Chondrocyte (in vitro differentiated cells): Measurements from ENCODE around the gene PSMB8. TPM values are rescaled to one million over a fixed set of nuclear protein-coding genes. Genes with fewer than 3 reads are reported as not detected.

Experiments used
- DNase-seq: peaks from one replicate; pipeline ENCODE4 v3.0.0; 2021; ENCODE audit warnings: mixed read lengths, low spot score
- H3K27ac Mint-ChIP-seq: one replicate; pipeline ENCODE4 v1.8.0; 2021; ENCODE audit warnings: mild to moderate bottlenecking, moderate library complexity, mixed read lengths; ENCODE audit not compliant: unreplicated experiment
- H3K27me3 Mint-ChIP-seq: 2 replicates; pipeline ENCODE4 v1.8.0; 2021; ENCODE audit warnings: low read depth, mixed read lengths
- H3K36me3 Mint-ChIP-seq: 2 replicates; pipeline ENCODE4 v1.8.0; 2021; ENCODE audit warnings: low read depth, mixed read lengths
- H3K4me1 Mint-ChIP-seq: 2 replicates; pipeline ENCODE4 v1.8.0; 2021; ENCODE audit warnings: low read depth, mild to moderate bottlenecking, mixed read lengths
- H3K4me3 Mint-ChIP-seq: one replicate; pipeline ENCODE4 v1.8.0; 2021; ENCODE audit warnings: mild to moderate bottlenecking, moderate library complexity, mixed read lengths; ENCODE audit not compliant: unreplicated experiment
- H3K9me3 Mint-ChIP-seq: 2 replicates; pipeline ENCODE4 v1.8.0; 2021; ENCODE audit warnings: low read depth, mixed read lengths
- total RNA-seq: library from RNA; stranded (reverse); gene quantifications from 3 replicates; pipeline ENCODE4 v1.2.1, GENCODE V29; 2021
- TF ChIP-seq, protein P1 (sequence below): fragments of 200-600 bp; sonication (generic); IDR thresholded peaks from 2 replicates; pipeline ENCODE4 v1.5.0; 2021; ENCODE audit warnings: antibody characterized with exemption, mild to moderate bottlenecking, moderate library complexity

PSMB8 gene
- total RNA-seq, 1 donor from 2014 or later = 14.6 TPM

DNA sequence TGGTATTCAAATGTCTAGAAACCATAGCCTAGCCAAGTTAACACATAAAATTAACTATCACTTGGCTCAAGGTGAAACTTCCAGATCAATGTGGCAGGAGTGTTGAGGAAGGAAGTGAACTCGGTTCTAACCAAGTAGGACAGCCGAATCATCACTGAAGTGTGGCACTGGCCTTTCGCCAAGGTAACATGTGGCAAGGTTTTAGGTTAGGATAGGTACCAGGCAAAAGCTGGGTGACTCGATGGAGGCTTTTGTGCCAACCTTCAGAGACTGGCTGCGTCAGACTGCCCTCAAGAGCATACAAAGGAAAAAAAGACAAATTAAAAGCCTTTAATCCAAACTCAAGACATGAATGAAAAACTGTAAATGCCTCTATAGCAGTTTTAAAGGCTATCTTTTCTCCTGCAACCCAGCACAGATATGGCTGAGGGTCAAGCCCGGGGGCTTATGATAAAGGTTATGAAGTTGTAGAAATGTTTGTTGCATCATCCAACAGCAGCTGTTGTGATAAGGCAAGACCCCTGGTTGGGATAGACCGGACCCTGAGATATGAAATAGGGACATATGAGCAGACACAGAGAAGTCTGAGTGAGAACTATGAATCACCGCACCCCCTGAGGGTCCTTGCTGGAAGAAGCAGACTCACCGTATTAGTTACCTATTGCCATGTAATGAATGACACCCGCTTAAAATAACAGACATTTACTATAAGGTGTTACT is 22.0 kb upstream of the PSMB8 start:
- Mint-ChIP-seq H3K27me3 (peaks cover 46% of the 10 kb centered on the region), H3K4me1 (peaks cover 5% of the 10 kb centered on the region), H3K4me3 (no peak overlapping the region), H3K27ac (no peak overlapping the region), H3K36me3 (no peaks in the 10 kb centered on the region), H3K9me3 (no peaks in the 10 kb centered on the region)
- DNase-seq = no peak
- TF ChIP-seq, protein P1, sequence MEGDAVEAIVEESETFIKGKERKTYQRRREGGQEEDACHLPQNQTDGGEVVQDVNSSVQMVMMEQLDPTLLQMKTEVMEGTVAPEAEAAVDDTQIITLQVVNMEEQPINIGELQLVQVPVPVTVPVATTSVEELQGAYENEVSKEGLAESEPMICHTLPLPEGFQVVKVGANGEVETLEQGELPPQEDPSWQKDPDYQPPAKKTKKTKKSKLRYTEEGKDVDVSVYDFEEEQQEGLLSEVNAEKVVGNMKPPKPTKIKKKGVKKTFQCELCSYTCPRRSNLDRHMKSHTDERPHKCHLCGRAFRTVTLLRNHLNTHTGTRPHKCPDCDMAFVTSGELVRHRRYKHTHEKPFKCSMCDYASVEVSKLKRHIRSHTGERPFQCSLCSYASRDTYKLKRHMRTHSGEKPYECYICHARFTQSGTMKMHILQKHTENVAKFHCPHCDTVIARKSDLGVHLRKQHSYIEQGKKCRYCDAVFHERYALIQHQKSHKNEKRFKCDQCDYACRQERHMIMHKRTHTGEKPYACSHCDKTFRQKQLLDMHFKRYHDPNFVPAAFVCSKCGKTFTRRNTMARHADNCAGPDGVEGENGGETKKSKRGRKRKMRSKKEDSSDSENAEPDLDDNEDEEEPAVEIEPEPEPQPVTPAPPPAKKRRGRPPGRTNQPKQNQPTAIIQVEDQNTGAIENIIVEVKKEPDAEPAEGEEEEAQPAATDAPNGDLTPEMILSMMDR = no peak

DNA sequence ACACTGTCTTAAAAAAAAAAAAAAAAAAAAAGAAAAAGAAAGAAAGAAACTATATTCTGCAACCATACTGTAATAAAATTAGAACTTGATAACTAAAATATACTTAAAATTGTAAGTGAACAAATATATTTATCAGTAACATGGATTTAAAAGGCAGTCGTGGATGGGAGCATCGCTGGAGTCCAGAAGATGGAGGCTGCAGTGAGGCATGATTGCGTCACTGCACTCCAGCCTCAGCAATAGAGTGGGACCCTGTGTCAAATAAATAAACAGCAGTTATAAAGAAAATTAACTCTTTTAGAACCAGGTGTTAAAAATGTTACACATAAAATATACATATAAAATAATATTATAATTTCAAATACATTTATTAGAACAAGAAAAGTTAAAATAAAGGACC is 18.9 kb upstream of the PSMB8 start:
- H3K4me1 Mint-ChIP-seq = peaks cover 7% of the 10 kb centered on the region
- H3K9me3 Mint-ChIP-seq = no peaks in the 10 kb centered on the region
- no peaks in the 10 kb centered on the region for H3K36me3 Mint-ChIP-seq
- DNase-seq = no peak
- no peak overlapping the region for H3K4me3 Mint-ChIP-seq
- no peak overlapping the region for H3K27ac Mint-ChIP-seq
- TF ChIP-seq, protein P1 = no peak
- peaks cover 38% of the 10 kb centered on the region for H3K27me3 Mint-ChIP-seq

DNA sequence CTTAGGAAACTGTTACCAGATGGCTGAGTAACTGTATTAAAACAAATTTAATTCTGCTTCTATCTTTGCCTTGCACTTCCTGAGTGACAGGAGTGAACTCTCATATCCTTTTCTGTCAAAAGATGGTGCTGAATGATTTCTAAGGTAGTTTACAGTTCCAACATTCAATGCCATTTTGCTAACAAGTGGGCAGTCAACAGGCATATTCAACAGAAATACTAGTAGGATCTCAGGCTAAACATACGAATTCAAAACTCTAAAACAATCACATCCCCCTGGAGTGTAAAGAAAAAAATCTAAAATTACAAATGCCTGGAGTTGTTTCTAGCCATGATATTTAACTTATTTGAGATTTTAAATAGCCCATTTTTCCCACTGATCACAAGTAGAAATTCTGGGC is 16.8 kb upstream of the PSMB8 start:
- H3K27me3 Mint-ChIP-seq = peaks cover 35% of the 10 kb centered on the region
- H3K27ac Mint-ChIP-seq = no peak overlapping the region
- H3K36me3 Mint-ChIP-seq = no peaks in the 10 kb centered on the region
- peaks cover 7% of the 10 kb centered on the region for H3K4me1 Mint-ChIP-seq
- no peaks in the 10 kb centered on the region for H3K9me3 Mint-ChIP-seq
- TF ChIP-seq, protein P1 = no peak
- DNase-seq = no peak
- no peak overlapping the region for H3K4me3 Mint-ChIP-seq

DNA sequence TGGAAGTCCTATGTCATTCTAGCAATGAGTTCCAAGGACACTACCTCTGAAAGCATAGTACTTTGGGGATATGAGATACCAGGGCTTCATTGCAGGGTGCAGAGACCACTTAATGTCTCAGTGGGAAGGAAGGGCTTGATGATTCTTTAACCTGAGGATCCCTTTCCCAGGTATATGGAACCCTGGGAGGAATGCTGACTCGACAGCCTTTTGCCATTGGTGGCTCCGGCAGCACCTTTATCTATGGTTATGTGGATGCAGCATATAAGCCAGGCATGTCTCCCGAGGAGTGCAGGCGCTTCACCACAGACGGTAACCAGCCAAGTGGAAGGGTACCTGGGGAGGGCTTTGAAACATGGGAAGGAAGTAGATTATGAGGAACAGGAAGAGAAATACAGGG is 14.3 kb upstream of the PSMB8 start:
- no peak for DNase-seq
- no peak overlapping the region for H3K4me3 Mint-ChIP-seq
- H3K27me3 Mint-ChIP-seq = peaks cover 32% of the 10 kb centered on the region
- H3K9me3 Mint-ChIP-seq = no peaks in the 10 kb centered on the region
- H3K4me1 Mint-ChIP-seq = peaks cover 17% of the 10 kb centered on the region
- TF ChIP-seq, protein P1 = no peak
- H3K27ac Mint-ChIP-seq = no peak overlapping the region
- no peaks in the 10 kb centered on the region for H3K36me3 Mint-ChIP-seq

DNA sequence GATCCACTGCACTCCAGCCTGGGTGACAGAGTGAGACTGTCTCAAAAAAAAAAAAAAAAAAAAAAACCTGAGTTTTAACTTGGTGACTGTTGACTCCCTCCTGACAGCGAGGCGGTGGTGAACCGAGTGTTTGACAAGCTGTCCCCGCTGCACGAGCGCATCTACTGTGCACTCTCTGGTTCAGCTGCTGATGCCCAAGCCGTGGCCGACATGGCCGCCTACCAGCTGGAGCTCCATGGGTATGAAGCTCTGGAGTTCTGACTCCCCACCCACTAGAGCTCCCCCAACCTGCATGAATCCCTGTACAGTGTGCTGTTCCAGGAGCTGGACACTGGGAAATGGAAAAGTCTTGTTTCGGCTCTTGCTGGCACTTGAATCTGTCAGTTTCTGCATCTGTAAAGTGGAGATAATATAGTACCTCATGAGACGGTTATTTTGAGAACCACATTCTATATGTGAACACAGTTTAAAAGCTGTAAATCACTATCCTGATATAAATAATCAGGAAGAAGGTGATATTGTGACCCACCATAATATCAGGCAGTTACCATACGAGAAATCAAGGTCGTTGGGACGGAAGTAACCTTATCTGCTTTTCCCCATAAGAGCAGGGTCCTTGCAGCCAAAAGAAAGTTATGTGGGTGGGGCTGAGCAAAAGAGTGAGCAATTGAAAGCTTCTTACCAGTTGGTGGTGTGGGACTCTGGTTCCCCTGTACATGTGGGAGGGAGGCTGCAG is 13.5 kb upstream of the PSMB8 start:
- Mint-ChIP-seq H3K27me3 (peaks cover 29% of the 10 kb centered on the region), H3K4me1 (peaks cover 23% of the 10 kb centered on the region), H3K4me3 (no peak overlapping the region), H3K36me3 (no peaks in the 10 kb centered on the region), H3K9me3 (no peaks in the 10 kb centered on the region), H3K27ac (no peak overlapping the region)
- TF ChIP-seq, protein P1 = no peak
- no peak for DNase-seq
